Skeletal muscle cell (primary cell): ENCODE results near the gene TATDN3.

Source experiments
- DNase-seq: peaks from one replicate; pipeline ENCODE4 v3.0.0-alpha.2; 2010; ENCODE audit warnings: low read depth
- H3K4me3 ChIP-seq: 2 replicates; pipeline ENCODE4 v1.5.1; 2011; ENCODE audit warnings: low read depth, mild to moderate bottlenecking, control low read depth, low read length, moderate library complexity

Gene TATDN3

DNA sequence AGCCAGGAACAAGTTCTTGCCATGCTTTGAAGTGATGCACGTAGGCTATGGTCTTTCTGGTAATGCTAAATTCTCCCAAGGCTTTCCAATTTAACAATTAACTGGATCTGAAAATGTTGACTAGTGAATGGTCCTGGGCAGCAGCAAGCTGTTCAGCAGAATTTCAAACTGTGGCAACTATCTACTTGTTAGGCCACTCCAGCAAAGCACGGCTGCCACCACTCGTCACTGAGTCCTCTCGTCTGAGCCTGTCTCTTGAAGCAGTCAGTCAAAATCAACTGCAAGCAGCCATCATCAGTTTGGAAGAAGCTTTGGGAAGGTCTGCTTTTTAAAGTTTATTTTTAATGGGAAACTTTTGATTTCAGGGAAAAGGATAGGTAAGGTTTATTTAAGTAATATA lies 72.5 kb downstream of the TATDN3 start:
- DNase-seq, result no peak
- H3K4me3 ChIP-seq, result no peak overlapping the region
